Tibial artery (tissue), 4 donors: ENCODE data around the gene MARCHF4.

ENCODE experiments used
- DNase-seq, 2 donors: peaks; one replicate each; pipeline ENCODE4 v3.0.0-alpha.2; 2019
- H3K27ac ChIP-seq, 2 donors: fragments of 200-600 bp; sonication (generic) in 1 of 2; 1 replicate in 1 of 2; 2 replicates in 1 of 2; pipeline ENCODE4 v1.5.1; 2018 to 2019; ENCODE audit warnings: mild to moderate bottlenecking in 1 of 2
- H3K27me3 ChIP-seq, 2 donors: fragments of 200-600 bp; sonication (generic) in 1 of 2; one replicate each; pipeline versions ENCODE4 v1.5.1 to v1.6.0; 2016 to 2019
- H3K36me3 ChIP-seq, 3 donors: fragments of 200-600 bp; sonication (generic) in 2 of 3; one replicate each; pipeline ENCODE4 v1.5.1; 2016 to 2019; ENCODE audit warnings: mild to moderate bottlenecking in 2 of 3
- H3K4me1 ChIP-seq, 4 donors: fragments of 200-600 bp; sonication (generic) in 2 of 4; 1 replicate in 3 of 4; 2 replicates in 1 of 4; pipeline ENCODE4 v1.5.1; 2016 to 2019
- H3K4me3 ChIP-seq, 2 donors: fragments of 200-600 bp; sonication (generic) in 1 of 2; 1 replicate in 1 of 2; 2 replicates in 1 of 2; pipeline ENCODE4 v1.5.1; 2018 to 2019; ENCODE audit warnings: mild to moderate bottlenecking in 2 of 2
- H3K9me3 ChIP-seq, 3 donors: fragments of 200-600 bp; sonication (generic) in 1 of 3; one replicate each; pipeline ENCODE4 v1.5.1; 2016 to 2019
- CTCF ChIP-seq, 2 experiments: fragments of 200-600 bp in 1 of 2; fragments of 450-650 bp in 1 of 2; IDR thresholded peaks; one replicate each; pipeline ENCODE4 v1.5.1; 2017 to 2019; ENCODE audit warnings: antibody characterized with exemption in 2 of 2, mild to moderate bottlenecking in 1 of 2, moderate library complexity in 1 of 2
- intact Hi-C: fragments of 100-400 bp; cut with DNase I; formaldehyde crosslinking; loops from one replicate; pipeline ENCODE4 v1.15.0; 2023; ENCODE audit warnings: low total_unique reads

Gene MARCHF4

DNA sequence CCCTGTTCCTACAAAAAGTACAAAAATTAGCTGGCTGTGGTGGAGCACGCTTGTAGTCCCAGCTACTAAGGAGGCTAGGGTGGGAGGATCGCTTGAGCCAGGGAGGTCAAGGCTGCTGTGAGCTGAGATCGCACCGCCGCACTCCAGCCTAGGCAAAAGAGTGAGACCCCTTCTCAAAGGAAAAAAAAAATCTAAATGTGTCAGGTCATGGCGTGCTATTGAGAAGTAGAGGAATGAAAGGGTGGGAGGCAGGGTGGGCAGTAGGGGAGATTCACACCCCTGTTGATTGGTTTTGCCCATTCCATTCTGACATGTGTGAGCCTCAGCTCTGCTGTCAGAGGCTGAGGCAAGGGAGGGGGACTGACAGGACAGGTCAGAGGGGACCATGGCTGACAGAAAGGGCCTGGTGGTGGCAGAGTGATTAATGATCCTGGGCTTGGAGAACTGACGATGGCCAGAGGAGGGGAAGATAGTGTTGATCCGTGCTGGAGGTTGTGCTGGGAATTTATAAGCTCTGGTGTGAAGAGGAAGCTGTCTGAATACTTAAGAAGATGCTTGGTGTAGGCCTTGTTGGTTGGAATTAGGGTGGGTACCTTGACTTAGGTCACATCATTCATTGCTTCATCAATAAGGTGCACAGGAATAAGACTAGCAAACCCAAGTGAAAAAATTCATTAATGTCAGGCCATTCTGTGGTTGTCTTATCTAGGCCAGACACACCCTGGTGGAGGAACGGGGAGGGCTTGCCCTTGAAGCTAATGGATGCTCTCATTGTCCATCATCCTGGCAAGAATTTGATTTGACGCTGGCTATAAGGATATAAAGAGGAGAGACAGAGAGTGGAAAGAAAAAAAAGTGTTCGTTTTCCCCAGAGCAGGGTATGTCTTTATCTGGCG lies 20.9 kb upstream of the MARCHF4 start:
- DNase-seq: no peak
- TF ChIP-seq CTCF (IDR thresholded peaks at IDR 0.05): no peak
- H3K27ac ChIP-seq: no peak overlapping the region

GRCh38 chr2:216392018-216392562 lies 19.8 kb upstream of the MARCHF4 start:
- Histone ChIP-seq H3K27me3 (peaks cover 0 to 3% of the 10 kb centered on the region in 2 donors), H3K27ac (no peak overlapping the region), H3K9me3 (no peaks in the 10 kb centered on the region), H3K4me3 (no peak overlapping the region), H3K4me1 (no peaks in the 10 kb centered on the region), H3K36me3 (no peaks in the 10 kb centered on the region)
- intact Hi-C loops: no loop called here
- TF ChIP-seq CTCF (IDR thresholded peaks at IDR 0.05): no peak
- no peak for DNase-seq

More for the DNA sequence above, 20.9 kb upstream of the MARCHF4 start:
- Histone ChIP-seq H3K27me3 (no peaks in the 10 kb centered on the region), H3K4me1 (no peaks in the 10 kb centered on the region), H3K36me3 (no peaks in the 10 kb centered on the region), H3K4me3 (no peak overlapping the region), H3K9me3 (no peaks in the 10 kb centered on the region)
- intact Hi-C loops: no loop called here

- H3K36me3 ChIP-seq: no peaks in the 10 kb centered on the region
- H3K4me3 ChIP-seq: no peak overlapping the region
- no peaks in the 10 kb centered on the region for H3K4me1 ChIP-seq
These were observed 19.1 kb upstream of the MARCHF4 start for GRCh38 chr2:216391401-216391800.

GRCh38 chr2:216389570-216389969 lies 17.3 kb upstream of the MARCHF4 start:
- Histone ChIP-seq H3K4me3 (no peak overlapping the region), H3K4me1 (no peaks in the 10 kb centered on the region), H3K27ac (no peak overlapping the region), H3K9me3 (no peaks in the 10 kb centered on the region), H3K27me3 (peaks cover 0 to 6% of the 10 kb centered on the region in 2 donors), H3K36me3 (no peaks in the 10 kb centered on the region)
- no peak for TF ChIP-seq CTCF (IDR thresholded peaks at IDR 0.05)
- no peak for DNase-seq
- intact Hi-C loops: no loop called here

More at GRCh38 chr2:216391401-216391800, 19.1 kb upstream of the MARCHF4 start:
- no peak for TF ChIP-seq CTCF (IDR thresholded peaks at IDR 0.05)
- H3K27me3 ChIP-seq: peaks cover 0 to 3% of the 10 kb centered on the region in 2 donors
- H3K27ac ChIP-seq: no peak overlapping the region
- intact Hi-C loops: no loop called here
- no peaks in the 10 kb centered on the region for H3K9me3 ChIP-seq
- DNase-seq: no peak

DNA sequence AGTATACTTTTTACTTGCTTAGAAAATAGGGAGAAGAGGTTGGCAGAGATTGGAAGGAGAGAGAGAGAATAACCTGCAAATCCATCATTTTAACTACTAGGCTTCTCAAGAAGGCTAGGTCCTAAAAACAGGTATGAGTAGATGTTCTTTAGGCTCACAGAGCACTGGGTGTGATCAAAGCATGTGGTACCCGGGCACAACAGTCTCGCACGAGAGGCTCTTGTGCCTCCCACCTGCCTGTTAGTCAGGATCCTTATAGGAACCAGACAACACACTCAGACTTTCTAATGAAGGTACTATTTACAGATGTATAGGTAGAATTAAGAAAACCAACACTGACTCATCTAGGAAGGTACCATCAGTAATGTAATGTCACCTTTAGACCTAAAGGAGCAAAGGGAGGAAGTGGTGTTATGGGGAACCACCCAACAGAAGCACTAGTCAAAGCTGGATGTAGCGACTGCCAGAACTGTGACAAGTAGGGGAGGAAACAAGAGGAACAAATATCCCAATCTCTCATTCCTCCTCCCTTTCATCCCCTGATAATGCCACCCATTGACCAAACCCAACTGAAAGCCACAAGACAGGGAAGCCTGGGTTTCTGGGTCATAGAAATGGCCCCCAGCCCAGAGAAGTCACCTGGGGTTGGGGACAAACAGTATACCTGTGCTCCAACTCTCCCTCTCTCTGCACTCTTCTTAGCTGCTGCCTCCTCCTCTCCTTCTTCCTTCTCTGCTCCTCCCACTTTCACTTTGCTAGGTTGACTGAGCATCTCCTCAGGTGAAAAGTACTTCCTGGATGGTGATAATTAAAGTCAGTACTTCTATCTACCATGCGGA lies 16.0 kb upstream of the MARCHF4 start:
- DNase-seq: no peak
- intact Hi-C loops: no loop called here
- TF ChIP-seq CTCF (IDR thresholded peaks at IDR 0.05): no peak
- Histone ChIP-seq H3K27ac (no peak overlapping the region), H3K9me3 (no peaks in the 10 kb centered on the region), H3K4me1 (no peaks in the 10 kb centered on the region), H3K4me3 (no peak overlapping the region), H3K27me3 (peaks cover 0 to 6% of the 10 kb centered on the region in 2 donors), H3K36me3 (no peaks in the 10 kb centered on the region)
